ENCODE data around the gene ATP8A2. TPM values are rescaled to one million over a fixed set of nuclear protein-coding genes. Genes with fewer than 3 reads are reported as not detected.

Gene ATP8A2
- 17.1 TPM for total RNA-seq

GRCh38 chr13:25371875-25372283 is at the start of gene ATP8A2:
TSS of gene ATP8A2 (plus strand) at chr13:25371974. CDS start at chr13:25372213, 239 bp downstream.

GRCh38 chr13:26051657-26052311 is 680.0 kb downstream of the ATP8A2 start, which contains the start of gene SHISA2:
TSS of gene SHISA2 (minus strand) at chr13:26052016. CDS start at chr13:26050975, 1,041 bp downstream.

Other genes with a start within 250 kb of the ATP8A2 start
- 336 TPM for gene AMER2, start 199.7 kb upstream of the ATP8A2 start, total RNA-seq
- gene MTMR6, start 84.5 kb upstream of the ATP8A2 start, total RNA-seq: 41.2 TPM
- 145 TPM for gene NUP58, start 70.3 kb upstream of the ATP8A2 start, total RNA-seq